WTC11 (cell line): ENCODE results near the gene SLC29A1. TPM values are rescaled to one million over a fixed set of nuclear protein-coding genes. Genes with fewer than 3 reads are reported as not detected.

Source experiments
- ATAC-seq: fragments of 200-7000 bp; cut with Tn5 transposase; 2 replicates; pipeline ENCODE4 v1.10.0; 2021; ENCODE audit warnings: mild to moderate bottlenecking, moderate library complexity
- CTCF ChIA-PET: fragments of 300-600 bp; sonication (Branson Sonifier 250); formaldehyde crosslinking; loops from one replicate; lab custom pipeline; 2021; ENCODE audit warnings: antibody characterized with exemption; lab: Charles Lee
- POLR2A ChIA-PET: fragments of 350-600 bp; sonication (Branson Sonifier 250); formaldehyde crosslinking; loops from one replicate; lab custom pipeline; 2021; ENCODE audit warnings: antibody characterized with exemption; lab: Charles Lee
- DNase-seq: peaks from one replicate; pipeline ENCODE4 v3.0.0; 2021; ENCODE audit warnings: low spot score
- H3K27ac Mint-ChIP-seq: 2 replicates; pipeline ENCODE4 v1.8.0; 2021; ENCODE audit warnings: mixed read lengths
- H3K27me3 Mint-ChIP-seq: 2 replicates; pipeline ENCODE4 v1.8.0; 2021; ENCODE audit warnings: low read depth, mild to moderate bottlenecking, moderate library complexity, mixed read lengths
- H3K36me3 Mint-ChIP-seq: 2 replicates; pipeline ENCODE4 v1.8.0; 2021; ENCODE audit warnings: mixed read lengths
- H3K4me1 Mint-ChIP-seq: 2 replicates; pipeline ENCODE4 v1.8.0; 2022; ENCODE audit warnings: mixed read lengths
- H3K4me3 Mint-ChIP-seq: 2 replicates; pipeline ENCODE4 v1.8.0; 2021; ENCODE audit warnings: mild to moderate bottlenecking, moderate library complexity, mixed read lengths
- H3K9me3 Mint-ChIP-seq: 2 replicates; pipeline ENCODE4 v1.8.0; 2021; ENCODE audit warnings: mixed read lengths
- CREM ChIP-seq: sonication (generic); formaldehyde crosslinking; IDR thresholded peaks from 2 replicates; pipeline ENCODE4 v1.8.1; 2022; ENCODE audit warnings: mild to moderate bottlenecking, missing genetic modification reagents, moderate library complexity
- FOXJ3 ChIP-seq: sonication (generic); formaldehyde crosslinking; IDR thresholded peaks from 2 replicates; pipeline ENCODE4 v1.9.0; 2021; ENCODE audit warnings: missing genetic modification reagents, mild to moderate bottlenecking, borderline replicate concordance
- FOXP1 ChIP-seq: sonication (generic); formaldehyde crosslinking; IDR thresholded peaks from 2 replicates; pipeline ENCODE4 v1.8.0; 2022; ENCODE audit warnings: missing genetic modification reagents, mild to moderate bottlenecking, moderate library complexity, borderline replicate concordance
- KAT7 ChIP-seq: sonication (generic); formaldehyde crosslinking; IDR thresholded peaks from 2 replicates; pipeline ENCODE4 v1.8.1; 2023; ENCODE audit warnings: missing genetic modification reagents, mild to moderate bottlenecking, borderline replicate concordance
- MYBL2 ChIP-seq: sonication (generic); formaldehyde crosslinking; IDR thresholded peaks from 2 replicates; pipeline ENCODE4 v1.8.1; 2023; ENCODE audit warnings: mild to moderate bottlenecking, moderate library complexity, missing genetic modification reagents
- NFATC4 ChIP-seq: fragments of 250-450 bp; sonication (Bioruptor Pico); IDR thresholded peaks from 2 replicates; pipeline ENCODE4 v1.9.0; 2021; ENCODE audit warnings: mild to moderate bottlenecking
- PREB ChIP-seq: sonication (generic); formaldehyde crosslinking; IDR thresholded peaks from 2 replicates; pipeline ENCODE4 v1.8.1; 2022; ENCODE audit warnings: mild to moderate bottlenecking, missing genetic modification reagents, moderate library complexity, borderline replicate concordance
- RELA ChIP-seq: sonication (generic); formaldehyde crosslinking; IDR thresholded peaks from 2 replicates; pipeline ENCODE4 v1.8.1; 2022; ENCODE audit warnings: missing genetic modification reagents, mild to moderate bottlenecking, borderline replicate concordance
- TCF7 ChIP-seq: sonication (generic); formaldehyde crosslinking; IDR thresholded peaks from 2 replicates; pipeline ENCODE4 v1.8.0; 2022; ENCODE audit warnings: mild to moderate bottlenecking, low read depth, missing genetic modification reagents, moderate library complexity
- ZNF138 ChIP-seq: sonication (generic); formaldehyde crosslinking; conservative IDR thresholded peaks from 2 replicates; pipeline ENCODE4 v1.8.1; 2022; ENCODE audit warnings: mild to moderate bottlenecking, moderate library complexity, missing genetic modification reagents
- ZNF416 ChIP-seq: fragments of 250-450 bp; sonication (Bioruptor Pico); IDR thresholded peaks from 2 replicates; pipeline ENCODE4 v1.9.0; 2021; ENCODE audit warnings: mild to moderate bottlenecking, inconsistent platforms
- ZNF671 ChIP-seq: fragments of 250-450 bp; sonication (Bioruptor Pico); IDR thresholded peaks from 2 replicates; pipeline ENCODE4 v1.8.0; 2021; ENCODE audit warnings: mild to moderate bottlenecking
- total RNA-seq: library from RNA; stranded (reverse); gene quantifications from 3 replicates; pipeline ENCODE4 v1.2.3, GENCODE V29; 2021
- TF ChIP-seq, protein P1 (sequence below): sonication (generic); formaldehyde crosslinking; IDR thresholded peaks from 2 replicates; pipeline ENCODE4 v1.8.1; 2023; ENCODE audit warnings: mild to moderate bottlenecking, missing genetic modification reagents, borderline replicate concordance

Gene SLC29A1
- total RNA-seq, 1 experiment from 2014 or later: 139 TPM

GRCh38 chr6:44278315-44278714, 54.9 kb downstream of the SLC29A1 start (continued):
- TF ChIP-seq ZNF671 (no peak), FOXJ3 (CRISPR knock-in tag) (no peak)

DNA sequence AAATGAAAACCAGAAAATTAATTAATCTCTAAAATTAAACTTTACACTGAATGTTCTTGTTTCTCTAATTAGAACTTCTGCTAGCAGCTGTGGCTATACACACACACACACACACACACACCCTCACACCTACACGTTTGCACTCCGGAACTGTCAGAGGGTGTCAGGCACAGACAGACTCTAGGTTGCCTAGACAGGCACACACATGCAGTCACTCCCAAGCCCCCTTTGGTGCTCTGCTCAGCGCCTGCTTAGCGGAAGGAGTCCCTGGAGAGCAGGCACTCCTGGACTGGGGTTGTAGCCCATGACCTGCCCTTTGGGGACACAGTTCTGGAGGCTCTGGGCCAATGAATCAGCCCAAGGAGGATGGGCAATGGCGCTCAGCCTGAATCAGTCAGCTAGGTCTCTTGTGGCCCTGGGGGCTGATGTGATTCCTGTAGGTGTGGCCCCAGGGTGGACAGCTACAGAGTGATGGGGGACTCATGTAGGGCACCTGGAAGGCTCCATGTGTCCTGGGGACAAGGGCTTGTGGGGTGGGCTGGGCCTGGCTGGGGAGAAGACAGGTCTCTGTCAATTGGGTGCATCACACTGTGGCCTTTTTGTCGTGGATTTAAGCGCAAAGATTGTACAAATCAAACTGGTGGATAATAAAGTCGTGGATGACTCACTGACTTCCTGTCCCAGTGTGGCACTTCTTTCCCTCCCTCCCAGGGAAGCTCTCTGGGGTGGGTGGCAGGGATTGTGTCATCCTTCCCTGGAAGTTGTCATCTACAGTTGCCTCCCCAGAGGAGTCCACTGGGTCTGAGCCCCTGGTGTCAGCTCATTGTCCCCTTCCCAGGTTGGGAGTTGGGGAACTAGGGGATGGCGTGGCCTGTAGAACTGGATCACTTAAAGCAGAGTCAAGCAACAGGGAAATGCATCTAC, 55.6 kb downstream of the SLC29A1 start:
- CTCF ChIA-PET: interaction anchor here (0.9 kb wide), 1 partner anchor 19 kb away, joined by 3 read pairs; no protein-coding TSS in a partner anchor
- no peaks in the 10 kb centered on the region for H3K36me3 Mint-ChIP-seq
- TF ChIP-seq NFATC4: no peak
- TF ChIP-seq FOXP1: no peak
- TF ChIP-seq CREM: no peak
- TF ChIP-seq ZNF416: no peak
- no peak for TF ChIP-seq KAT7 (CRISPR knock-in tag)
- TF ChIP-seq, protein P1, sequence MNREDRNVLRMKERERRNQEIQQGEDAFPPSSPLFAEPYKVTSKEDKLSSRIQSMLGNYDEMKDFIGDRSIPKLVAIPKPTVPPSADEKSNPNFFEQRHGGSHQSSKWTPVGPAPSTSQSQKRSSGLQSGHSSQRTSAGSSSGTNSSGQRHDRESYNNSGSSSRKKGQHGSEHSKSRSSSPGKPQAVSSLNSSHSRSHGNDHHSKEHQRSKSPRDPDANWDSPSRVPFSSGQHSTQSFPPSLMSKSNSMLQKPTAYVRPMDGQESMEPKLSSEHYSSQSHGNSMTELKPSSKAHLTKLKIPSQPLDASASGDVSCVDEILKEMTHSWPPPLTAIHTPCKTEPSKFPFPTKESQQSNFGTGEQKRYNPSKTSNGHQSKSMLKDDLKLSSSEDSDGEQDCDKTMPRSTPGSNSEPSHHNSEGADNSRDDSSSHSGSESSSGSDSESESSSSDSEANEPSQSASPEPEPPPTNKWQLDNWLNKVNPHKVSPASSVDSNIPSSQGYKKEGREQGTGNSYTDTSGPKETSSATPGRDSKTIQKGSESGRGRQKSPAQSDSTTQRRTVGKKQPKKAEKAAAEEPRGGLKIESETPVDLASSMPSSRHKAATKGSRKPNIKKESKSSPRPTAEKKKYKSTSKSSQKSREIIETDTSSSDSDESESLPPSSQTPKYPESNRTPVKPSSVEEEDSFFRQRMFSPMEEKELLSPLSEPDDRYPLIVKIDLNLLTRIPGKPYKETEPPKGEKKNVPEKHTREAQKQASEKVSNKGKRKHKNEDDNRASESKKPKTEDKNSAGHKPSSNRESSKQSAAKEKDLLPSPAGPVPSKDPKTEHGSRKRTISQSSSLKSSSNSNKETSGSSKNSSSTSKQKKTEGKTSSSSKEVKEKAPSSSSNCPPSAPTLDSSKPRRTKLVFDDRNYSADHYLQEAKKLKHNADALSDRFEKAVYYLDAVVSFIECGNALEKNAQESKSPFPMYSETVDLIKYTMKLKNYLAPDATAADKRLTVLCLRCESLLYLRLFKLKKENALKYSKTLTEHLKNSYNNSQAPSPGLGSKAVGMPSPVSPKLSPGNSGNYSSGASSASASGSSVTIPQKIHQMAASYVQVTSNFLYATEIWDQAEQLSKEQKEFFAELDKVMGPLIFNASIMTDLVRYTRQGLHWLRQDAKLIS (CRISPR knock-in tag): no peak
- no peak for TF ChIP-seq PREB (CRISPR knock-in tag)
- TF ChIP-seq TCF7 (CRISPR knock-in tag): no peak
- no peak for TF ChIP-seq RELA (CRISPR knock-in tag)
- no peak for TF ChIP-seq MYBL2 (CRISPR knock-in tag)
- TF ChIP-seq ZNF138 (CRISPR knock-in tag): no peak
- TF ChIP-seq, all 79 proteins: peak for 0
- H3K27ac Mint-ChIP-seq: no peak overlapping the region
- peaks cover 46% of the 10 kb centered on the region for H3K27me3 Mint-ChIP-seq
- no peaks in the 10 kb centered on the region for H3K9me3 Mint-ChIP-seq
- POLR2A ChIA-PET: interaction anchor here (0.8 to 1.4 kb wide), 2 partner anchors 19 to 22 kb away, joined by 3 to 5 read pairs; no protein-coding TSS in a partner anchor
- no peak overlapping the region for H3K4me3 Mint-ChIP-seq
- peaks cover 5% of the 10 kb centered on the region for H3K4me1 Mint-ChIP-seq
- no peak for DNase-seq
- no peak for ATAC-seq

Other genes starting within 250 kb of the SLC29A1 start
- 70.0 to 74.2 TPM (median 74.2 TPM) in 3 replicates for gene MRPL14, start 96.1 kb upstream of the SLC29A1 start, total RNA-seq
- 72.8 to 75.2 TPM (median 74.0 TPM) in 3 replicates for gene TMEM63B, start 96.0 kb upstream of the SLC29A1 start, total RNA-seq
- 2.3 to 3.3 TPM (median 3.2 TPM) in 3 replicates for gene CAPN11, start 64.8 kb upstream of the SLC29A1 start, total RNA-seq
- 3.9 to 7.5 TPM (median 6.4 TPM) in 3 replicates for gene MYMX, start 6.7 kb upstream of the SLC29A1 start, total RNA-seq
- 2,159 to 2,172 TPM (median 2,171 TPM) in 3 replicates for gene HSP90AB1, start 23.5 kb downstream of the SLC29A1 start, total RNA-seq
- 28.9 to 36.7 TPM (median 30.8 TPM) in 3 replicates for gene SLC35B2, start 33.9 kb downstream of the SLC29A1 start, total RNA-seq
- 8.3 to 10.4 TPM (median 10.3 TPM) in 3 replicates for gene NFKBIE, start 42.0 kb downstream of the SLC29A1 start, total RNA-seq
- 5.5 to 5.6 TPM (median 5.5 TPM) in 3 replicates for gene TMEM151B, start 46.9 kb downstream of the SLC29A1 start, total RNA-seq
- gene AARS2, start 89.8 kb downstream of the SLC29A1 start, total RNA-seq: 26.8 to 29.7 TPM (median 28.9 TPM) in 3 replicates
- gene SPATS1, start 119.1 kb downstream of the SLC29A1 start, total RNA-seq: not detected in 3 replicates
- 23.5 to 24.6 TPM (median 24.0 TPM) in 3 replicates for gene CDC5L, start 164.1 kb downstream of the SLC29A1 start, total RNA-seq